Common myeloid progenitor, CD34-positive (primary cell): Measurements from ENCODE around the gene PIWIL4.
A peak's percentile ranks its signal among the peaks of the same experiment; 100 is the strongest.
"Not testable (repeated sequence)": the region's sequence is repeated elsewhere in the genome, so short reads cannot be mapped to it uniquely, and the experiment has no call there.

Experiments used
- CTCF ChIA-PET: fragments of 350-600 bp; sonication (Branson Sonifier 250); formaldehyde crosslinking; loops from one replicate; lab custom pipeline; 2021; ENCODE audit warnings: antibody characterized with exemption; lab: Charles Lee
- POLR2A ChIA-PET: fragments of 350-600 bp; sonication (Branson Sonifier 250); formaldehyde crosslinking; loops from one replicate; lab custom pipeline; 2021; ENCODE audit warnings: antibody characterized with exemption; lab: Charles Lee
- DNase-seq, 3 donors: peaks; one replicate each; pipeline versions ENCODE4 v3.0.0 to v3.0.0-alpha.2; 2013
- H3K27ac ChIP-seq, 2 experiments: 1 replicate in 1 of 2; 2 replicates in 1 of 2; pipeline ENCODE4 v1.7.0; 2013; ENCODE audit warnings: inconsistent platforms in 2 of 2, low read length in 2 of 2, mild to moderate bottlenecking in 2 of 2, low read depth in 1 of 2, moderate library complexity in 1 of 2; ENCODE audit not compliant: severe bottlenecking in 2 of 2, insufficient read depth in 1 of 2, poor library complexity in 1 of 2
- H3K27me3 ChIP-seq, 5 experiments: replicated peaks in 2 of 5; 1 replicate in 3 of 5; 2 replicates in 2 of 5; pipeline versions ENCODE4 v1.6.1 to v1.7.0; 2013; ENCODE audit warnings: low read length in 4 of 5, mild to moderate bottlenecking in 2 of 5, moderate library complexity in 2 of 5, inconsistent platforms in 1 of 5; ENCODE audit not compliant: insufficient read depth in 5 of 5, control insufficient read depth in 4 of 5
- H3K36me3 ChIP-seq, 4 experiments: 1 replicate in 2 of 4; 2 replicates in 2 of 4; pipeline versions ENCODE4 v1.6.1 to v1.7.0; 2013; ENCODE audit warnings: low read length in 3 of 4, control low read depth in 1 of 4, mild to moderate bottlenecking in 1 of 4; ENCODE audit not compliant: control insufficient read depth in 4 of 4, insufficient read depth in 4 of 4
- H3K4me1 ChIP-seq, 4 experiments: 1 replicate in 3 of 4; 2 replicates in 1 of 4; pipeline versions ENCODE4 v1.6.1 to v1.7.1; 2013; ENCODE audit warnings: low read length in 3 of 4, mild to moderate bottlenecking in 3 of 4, control low read depth in 1 of 4, inconsistent platforms in 1 of 4, moderate library complexity in 1 of 4; ENCODE audit not compliant: control insufficient read depth in 4 of 4, insufficient read depth in 4 of 4; ENCODE audit errors: control extremely low read depth in 1 of 4
- H3K4me3 ChIP-seq, 7 experiments: 1 replicate in 4 of 7; 2 replicates in 3 of 7; pipeline versions ENCODE4 v1.5.1 to v1.7.0; 2013; ENCODE audit warnings: mild to moderate bottlenecking in 7 of 7, low read length in 6 of 7, moderate library complexity in 6 of 7, inconsistent platforms in 2 of 7, low read depth in 2 of 7, control low read depth in 1 of 7; ENCODE audit not compliant: insufficient read depth in 4 of 7, control insufficient read depth in 1 of 7; ENCODE audit errors: extremely low read depth in 1 of 7
- H3K9me3 ChIP-seq, 5 experiments: 1 replicate in 4 of 5; 2 replicates in 1 of 5; pipeline versions ENCODE4 v1.6.1 to v1.7.1; 2013; ENCODE audit warnings: low read length in 4 of 5, mild to moderate bottlenecking in 2 of 5, inconsistent platforms in 1 of 5, low read depth in 1 of 5, moderate library complexity in 1 of 5; ENCODE audit not compliant: control insufficient read depth in 4 of 5, insufficient read depth in 2 of 5; ENCODE audit errors: control extremely low read depth in 1 of 5
- WGBS: methylation state at CpG from one replicate; pipeline ENCODE4 v1.1.5; 2013; ENCODE audit not compliant: insufficient coverage; 5-methylcytosine and 5-hydroxymethylcytosine counted together

PIWIL4 gene

DNA sequence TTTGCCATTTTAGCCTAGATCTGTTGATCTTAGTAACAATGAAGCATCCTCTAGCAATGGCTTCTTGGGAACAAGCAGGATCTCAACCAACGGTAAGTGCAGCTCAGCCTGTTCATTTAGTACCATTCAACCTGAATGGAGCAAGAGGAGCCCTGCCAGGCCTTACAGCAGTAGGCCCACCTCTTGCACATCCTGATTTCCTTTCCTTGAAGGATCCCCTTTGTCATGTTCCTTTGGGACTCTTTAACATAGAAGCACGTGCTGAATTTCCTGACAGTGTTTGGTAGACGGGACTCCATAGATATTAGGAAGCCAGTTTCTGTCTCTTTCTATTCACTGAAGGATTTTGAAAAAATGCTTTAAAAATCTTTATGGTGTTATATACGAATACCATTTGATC lies 1.5 kb downstream of the PIWIL4 start:
- ChIA-PET CTCF (interaction anchor here (1.9 kb wide), 1 partner anchor 48 kb away, joined by 4 read pairs; no protein-coding TSS in a partner anchor), POLR2A (no interaction called here)
- DNase-seq = no peak
- Histone ChIP-seq H3K4me3 (no peak overlapping the region), H3K27ac (no peak overlapping the region), H3K9me3 (no peaks in the 10 kb centered on the region), H3K27me3 (no peaks in the 10 kb centered on the region), H3K36me3 (no peaks in the 10 kb centered on the region), H3K4me1 (peaks cover 0 to under 1% (median 0%) of the 10 kb centered on the region in 4 experiments)
- WGBS = 100% methylated on average over 2 of the region's 4 CpGs

DNA sequence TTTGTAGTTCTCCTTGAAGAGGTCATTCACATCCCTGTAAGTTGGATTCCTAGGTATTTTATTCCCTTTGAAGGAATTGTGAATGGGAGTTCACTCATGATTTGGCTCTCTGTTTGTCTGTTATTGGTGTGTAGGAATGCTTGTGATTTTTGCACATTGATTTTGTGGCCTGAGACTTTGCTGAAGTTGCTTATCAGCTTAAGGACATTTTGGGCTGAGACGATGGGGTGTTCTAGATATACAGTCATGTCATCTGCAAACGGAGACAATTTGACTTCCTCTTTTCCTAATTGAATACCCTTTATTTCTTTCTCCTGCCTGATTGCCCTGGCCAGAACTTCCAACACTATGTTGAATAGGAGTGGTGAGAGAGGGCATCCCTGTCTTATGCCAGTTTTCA lies 5.8 kb downstream of the PIWIL4 start:
- WGBS = no CpG with 5 or more reads among the region's 2 CpGs
- CTCF ChIA-PET, H3K27ac ChIP-seq, H3K4me3 ChIP-seq, H3K36me3 ChIP-seq, H3K27me3 ChIP-seq, H3K9me3 ChIP-seq, POLR2A ChIA-PET: not testable (repeated sequence)
- H3K4me1 ChIP-seq = peaks cover 0 to 11% (median 4%) of the 10 kb centered on the region in 4 experiments
- peak in 1 of 3 donors; percentile 22 for DNase-seq

DNA sequence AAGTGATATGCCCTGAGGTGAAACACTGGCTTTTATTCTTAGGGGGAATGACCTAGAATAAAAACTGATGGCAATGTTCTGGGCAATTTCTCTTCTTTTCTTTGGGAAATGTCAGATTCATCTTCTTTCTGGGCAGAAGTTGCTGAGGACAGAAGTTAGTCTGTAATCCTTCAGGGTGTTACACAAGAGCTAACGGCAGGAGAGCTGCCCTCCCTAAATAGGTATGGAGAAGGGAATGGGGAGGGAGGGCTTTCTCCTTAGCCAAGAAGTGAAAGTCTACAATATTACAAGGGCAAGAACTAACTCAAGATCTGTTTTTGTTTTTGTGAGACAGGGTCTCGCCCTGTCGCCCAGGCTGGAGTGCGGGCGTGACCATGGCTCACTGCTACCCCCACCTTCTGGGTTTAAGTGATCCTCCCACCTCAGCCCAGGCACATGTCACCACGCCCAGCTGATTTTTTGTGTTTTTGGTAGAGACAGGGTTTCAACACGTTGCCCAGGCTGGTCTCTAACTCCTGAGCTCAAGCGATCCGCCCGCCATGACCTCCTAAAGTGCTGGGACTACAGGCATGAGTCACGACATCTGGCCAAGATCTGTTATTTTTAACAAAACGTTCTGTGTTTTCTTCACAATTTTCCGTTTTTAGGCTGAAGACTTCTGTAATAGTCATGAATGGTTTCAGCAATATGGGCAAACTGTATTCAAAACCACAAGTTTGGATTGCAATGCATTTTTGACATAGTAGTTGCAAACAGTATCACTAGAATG lies 7.2 kb downstream of the PIWIL4 start:
- ChIA-PET POLR2A (no interaction called here), CTCF (no interaction called here)
- DNase-seq = peak in 2 of 3 donors; percentile 28 to 34
- no peaks in the 10 kb centered on the region for H3K36me3 ChIP-seq
- peaks cover 0 to 11% (median 4%) of the 10 kb centered on the region in 4 experiments for H3K4me1 ChIP-seq
- H3K27me3 ChIP-seq = no peaks in the 10 kb centered on the region
- H3K9me3 ChIP-seq = no peaks in the 10 kb centered on the region
- 100% methylated on average over 11 of the region's 13 CpGs for WGBS
- no peak overlapping the region for H3K27ac ChIP-seq
- H3K4me3 ChIP-seq = peak overlapping the region in 1 of 7 experiments; percentile 13

DNA sequence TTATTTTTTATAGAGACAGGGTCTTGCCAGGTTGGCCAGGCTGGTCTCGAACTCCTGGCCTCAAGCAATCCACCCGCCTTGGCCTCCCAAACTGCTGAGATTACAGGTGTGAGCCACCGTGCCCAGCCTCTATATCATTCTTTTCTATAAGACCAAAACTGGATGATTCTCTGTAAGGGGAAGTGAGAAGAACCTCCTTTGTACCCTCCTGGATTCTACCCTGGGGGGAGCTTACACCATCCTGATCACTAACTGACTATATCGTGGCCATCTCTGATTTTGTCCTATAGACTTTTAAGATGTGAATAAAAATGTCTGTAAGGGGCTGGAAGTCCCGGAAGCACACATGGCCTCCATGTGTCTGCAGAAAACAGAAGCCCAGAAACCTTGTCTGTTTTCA lies 9.1 kb downstream of the PIWIL4 start:
- H3K4me3 ChIP-seq = no peak overlapping the region
- H3K27me3 ChIP-seq = no peaks in the 10 kb centered on the region
- H3K36me3 ChIP-seq = no peaks in the 10 kb centered on the region
- WGBS = 97% methylated on average over 3 of the region's 5 CpGs
- H3K9me3 ChIP-seq = no peaks in the 10 kb centered on the region
- H3K4me1 ChIP-seq = peaks cover 0 to 11% (median 4%) of the 10 kb centered on the region in 4 experiments
- ChIA-PET CTCF (no interaction called here), POLR2A (no interaction called here)
- no peak overlapping the region for H3K27ac ChIP-seq
- no peak for DNase-seq

DNA sequence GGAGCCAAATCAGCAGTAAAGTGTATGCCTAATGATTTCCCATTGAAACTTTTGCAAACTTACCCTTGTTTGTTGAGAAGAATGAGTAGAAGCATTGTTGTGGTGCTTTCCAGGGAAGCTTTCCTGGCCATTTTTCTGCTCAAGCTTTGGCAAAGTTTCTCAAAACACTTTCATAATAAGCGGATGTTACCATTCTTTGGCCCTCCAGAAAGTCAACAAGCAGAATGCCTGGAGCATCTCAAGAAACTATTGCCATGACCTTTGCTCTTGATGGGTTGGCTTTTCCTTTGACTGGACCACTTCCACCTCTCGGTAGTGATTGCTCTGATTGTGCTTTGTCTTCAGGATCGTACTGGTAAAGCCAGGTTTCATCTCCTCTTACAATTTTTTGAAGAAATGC lies 10.7 kb downstream of the PIWIL4 start:
- no peak for DNase-seq
- no peak overlapping the region for H3K4me3 ChIP-seq
- ChIA-PET POLR2A (no interaction called here), CTCF (no interaction called here)
- H3K36me3 ChIP-seq = no peaks in the 10 kb centered on the region
- no peaks in the 10 kb centered on the region for H3K27me3 ChIP-seq
- peaks cover 0 to 11% (median 4%) of the 10 kb centered on the region in 4 experiments for H3K4me1 ChIP-seq
- 100% methylated on average over 2 of the region's 3 CpGs for WGBS
- H3K9me3 ChIP-seq = no peaks in the 10 kb centered on the region
- no peak overlapping the region for H3K27ac ChIP-seq

DNA sequence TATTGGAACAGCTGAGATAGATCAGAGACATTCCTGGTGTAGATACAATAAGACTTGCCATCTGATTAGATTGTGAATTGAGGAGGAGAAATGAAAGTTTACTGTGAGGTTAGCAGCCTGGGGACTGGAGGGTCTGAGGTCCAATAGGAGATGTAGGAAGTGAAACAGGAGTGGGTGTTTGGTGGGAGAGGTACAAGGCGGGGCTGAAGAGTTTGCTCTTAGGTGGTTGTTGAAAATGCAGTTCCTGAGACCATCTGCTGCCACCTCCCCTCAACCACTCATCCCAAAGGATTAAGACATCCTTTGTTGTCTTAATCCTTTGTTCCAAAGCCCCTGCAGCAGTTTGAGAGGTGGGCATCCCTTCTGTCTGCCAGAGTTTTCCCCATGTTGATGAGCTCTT lies 14.8 kb downstream of the PIWIL4 start:
- ChIA-PET POLR2A (no interaction called here), CTCF (interaction anchor here (1.4 kb wide), 1 partner anchor 9 kb away, joined by 5 read pairs; no protein-coding TSS in a partner anchor)
- H3K27me3 ChIP-seq = no peaks in the 10 kb centered on the region
- H3K27ac ChIP-seq = no peak overlapping the region
- peaks cover 0 to 8% (median 3%) of the 10 kb centered on the region in 4 experiments for H3K4me1 ChIP-seq
- DNase-seq = no peak
- WGBS = no CpG with 5 or more reads among the region's 1 CpG
- H3K36me3 ChIP-seq = no peaks in the 10 kb centered on the region
- no peaks in the 10 kb centered on the region for H3K9me3 ChIP-seq
- H3K4me3 ChIP-seq = no peak overlapping the region

DNA sequence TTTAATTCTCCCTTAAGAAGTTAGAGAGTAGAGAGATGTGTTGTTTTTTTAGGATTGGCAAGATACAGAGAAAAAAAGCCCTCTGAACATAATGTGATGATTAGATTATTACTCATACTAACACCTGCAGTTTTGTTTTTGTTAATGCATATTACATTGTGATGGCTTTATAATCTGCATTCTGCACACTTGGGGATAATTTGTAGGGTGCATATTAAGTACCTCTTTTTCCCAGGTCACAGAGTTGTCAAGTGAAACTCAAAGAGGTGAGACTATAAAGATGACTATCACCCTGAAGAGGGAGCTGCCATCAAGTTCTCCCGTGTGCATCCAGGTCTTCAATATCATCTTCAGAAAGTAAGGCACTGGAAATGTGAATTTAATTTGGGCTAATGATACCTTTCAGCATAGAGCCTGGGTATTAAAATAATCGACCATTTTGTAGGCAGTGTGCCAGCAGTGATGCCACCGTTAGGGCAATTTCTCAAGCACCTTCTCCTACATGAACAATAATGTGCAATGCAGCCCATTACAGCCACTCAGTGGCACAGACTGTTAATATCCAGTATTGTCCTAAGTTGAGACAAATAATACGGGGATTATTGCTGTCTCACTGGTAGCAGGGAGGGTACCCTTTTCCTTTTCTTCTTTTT lies 16.2 kb downstream of the PIWIL4 start:
- CTCF ChIA-PET = interaction anchor here (1.5 to 1.8 kb wide), 2 partner anchors 13 to 15 kb away, joined by 3 to 4 read pairs; no protein-coding TSS in a partner anchor
- WGBS = 86% methylated on average over 3 of the region's 4 CpGs

More for the DNA sequence above, 16.2 kb downstream of the PIWIL4 start:
- Histone ChIP-seq H3K4me3 (no peak overlapping the region), H3K27me3 (no peaks in the 10 kb centered on the region), H3K36me3 (no peaks in the 10 kb centered on the region), H3K27ac (no peak overlapping the region), H3K9me3 (no peaks in the 10 kb centered on the region), H3K4me1 (peaks cover 0 to 8% (median 3%) of the 10 kb centered on the region in 4 experiments)
- POLR2A ChIA-PET = no interaction called here
- no peak for DNase-seq
